GM10248 (cell line): ENCODE results near the gene COL16A1.

Experiments
- CTCF ChIA-PET: fragments of 300-600 bp; sonication (Branson Sonifier 250); formaldehyde crosslinking; extraction: SDS; loops from one replicate; lab custom pipeline; 2021; ENCODE audit warnings: antibody characterized with exemption; lab: Yijun Ruan, JAX
- POLR2A ChIA-PET: fragments of 350-650 bp; sonication (Branson Sonifier 250); formaldehyde crosslinking; extraction: SDS; loops from one replicate; lab custom pipeline; 2020; ENCODE audit warnings: antibody characterized with exemption; lab: Yijun Ruan, JAX
- DNase-seq: peaks from one replicate; pipeline ENCODE4 v3.0.0; 2012; ENCODE audit errors: extremely low spot score
- TF ChIP-seq, protein P1 (sequence below): IDR thresholded peaks from 2 replicates; pipeline ENCODE4 v1.5.1; 2012; ENCODE audit warnings: mild to moderate bottlenecking, low read depth; ENCODE audit errors: extremely low read depth, missing control alignments, control extremely low read depth

The COL16A1 gene

GRCh38 chr1:31688233-31688918, 15.4 kb downstream of the COL16A1 start:
- POLR2A ChIA-PET, result no interaction called here
- no peak for DNase-seq
- TF ChIP-seq, protein P1, sequence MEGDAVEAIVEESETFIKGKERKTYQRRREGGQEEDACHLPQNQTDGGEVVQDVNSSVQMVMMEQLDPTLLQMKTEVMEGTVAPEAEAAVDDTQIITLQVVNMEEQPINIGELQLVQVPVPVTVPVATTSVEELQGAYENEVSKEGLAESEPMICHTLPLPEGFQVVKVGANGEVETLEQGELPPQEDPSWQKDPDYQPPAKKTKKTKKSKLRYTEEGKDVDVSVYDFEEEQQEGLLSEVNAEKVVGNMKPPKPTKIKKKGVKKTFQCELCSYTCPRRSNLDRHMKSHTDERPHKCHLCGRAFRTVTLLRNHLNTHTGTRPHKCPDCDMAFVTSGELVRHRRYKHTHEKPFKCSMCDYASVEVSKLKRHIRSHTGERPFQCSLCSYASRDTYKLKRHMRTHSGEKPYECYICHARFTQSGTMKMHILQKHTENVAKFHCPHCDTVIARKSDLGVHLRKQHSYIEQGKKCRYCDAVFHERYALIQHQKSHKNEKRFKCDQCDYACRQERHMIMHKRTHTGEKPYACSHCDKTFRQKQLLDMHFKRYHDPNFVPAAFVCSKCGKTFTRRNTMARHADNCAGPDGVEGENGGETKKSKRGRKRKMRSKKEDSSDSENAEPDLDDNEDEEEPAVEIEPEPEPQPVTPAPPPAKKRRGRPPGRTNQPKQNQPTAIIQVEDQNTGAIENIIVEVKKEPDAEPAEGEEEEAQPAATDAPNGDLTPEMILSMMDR, result no peak
- CTCF ChIA-PET, result interaction anchor here (1.4 to 1.9 kb wide), 2 partner anchors 16 to 24 kb away, joined by 3 to 6 read pairs; partner anchors contain the start of gene COL16A1

GRCh38 chr1:31687601-31688000, 16.2 kb downstream of the COL16A1 start:
- TF ChIP-seq, protein P1, result no peak
- CTCF ChIA-PET, result interaction anchor here (1.9 kb wide), 1 partner anchor 17 kb away, joined by 6 read pairs; the partner anchor contains the start of gene COL16A1
- DNase-seq, result no peak
- POLR2A ChIA-PET, result no interaction called here

- ChIA-PET CTCF (interaction anchor here (1.0 to 1.2 kb wide), 2 partner anchors 21 to 49 kb away, joined by 3 to 4 read pairs; no protein-coding TSS in a partner anchor), POLR2A (no interaction called here)
- TF ChIP-seq, protein P1, result no peak
- DNase-seq, result no peak
These were observed 18.0 kb downstream of the COL16A1 start for GRCh38 chr1:31685795-31686194.

GRCh38 chr1:31683997-31684396, 19.8 kb downstream of the COL16A1 start:
- POLR2A ChIA-PET, result no interaction called here
- DNase-seq, result no peak
- TF ChIP-seq, protein P1, result peak; percentile 27

GRCh38 chr1:31681415-31681814, 22.4 kb downstream of the COL16A1 start:
- TF ChIP-seq, protein P1, result no peak
- no peak for DNase-seq
- POLR2A ChIA-PET, result no interaction called here
- CTCF ChIA-PET, result no interaction called here

More at GRCh38 chr1:31683997-31684396, 19.8 kb downstream of the COL16A1 start:
- CTCF ChIA-PET, result interaction anchor here (1.5 to 1.8 kb wide), 2 partner anchors 12 to 19 kb away, joined by 3 to 4 read pairs; no protein-coding TSS in a partner anchor

DNA sequence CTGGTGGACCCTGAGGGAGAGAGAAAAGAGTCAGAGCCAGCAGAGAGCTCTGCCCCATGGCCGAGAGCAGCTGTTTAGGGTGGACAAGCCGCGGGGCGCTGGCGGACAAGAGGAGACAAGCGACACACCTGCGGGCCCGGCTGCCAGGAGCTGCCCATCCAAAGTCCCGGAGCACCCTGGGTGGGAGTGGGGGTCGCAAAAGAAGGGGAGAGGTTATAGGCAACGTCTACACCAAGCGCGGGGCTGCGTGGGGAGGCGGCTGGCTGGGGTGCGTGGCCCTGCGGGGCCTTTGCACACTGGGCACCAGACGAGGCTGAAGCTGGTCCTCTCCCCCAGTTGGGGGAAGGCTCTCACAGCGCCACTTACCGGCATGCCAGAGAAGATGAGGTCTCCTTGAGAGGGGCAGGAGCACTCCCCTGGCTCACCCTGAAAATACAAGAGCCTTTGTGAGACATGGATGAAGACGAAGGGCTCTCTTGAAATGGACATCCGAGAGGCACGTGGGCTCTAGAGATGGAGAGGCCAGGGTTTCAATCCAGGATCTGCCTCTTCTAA, 24.1 kb downstream of the COL16A1 start:
- POLR2A ChIA-PET, result interaction anchor here (0.5 kb wide), 1 partner anchor 484 kb away, joined by 3 read pairs; no protein-coding TSS in a partner anchor
- no peak for DNase-seq
- CTCF ChIA-PET, result interaction anchor here (1.2 to 1.7 kb wide), 2 partner anchors 18 to 130 kb away, joined by 3 to 8 read pairs; no protein-coding TSS in a partner anchor
- TF ChIP-seq, protein P1, result no peak
